ENCODE results near the gene CHAF1A. TPM values are rescaled to one million over a fixed set of nuclear protein-coding genes. Genes with fewer than 3 reads are reported as not detected.
A peak's percentile ranks its signal among the peaks of the same experiment; 100 is the strongest.

The CHAF1A gene
- total and polyA plus RNA-seq, 3 experiments from 2014 or later: 5.8 to 69.5 (median 65.2) TPM

- no peaks in the 10 kb centered on the region for H3K9me3 Mint-ChIP-seq
- H3K4me1 Mint-ChIP-seq: peaks cover 18 to 30% (median 19%) of the 10 kb centered on the region in 3 donors
- peak overlapping the region; percentile 81 to 97 (median 94) for H3K27ac Mint-ChIP-seq
- H3K4me1 ChIP-seq (ENCODE audit: insufficient read depth, low read length): peaks cover 17% of the 10 kb centered on the region
- POLR2A ChIA-PET: interaction anchor here (0.6 to 2.6 kb wide), 3 partner anchors 14 to 55 kb away, joined by 3 to 13 read pairs (median 5); partner anchors contain the start of gene CHAF1A
- peaks cover 0 to 28% (median 0%) of the 10 kb centered on the region in 3 donors for H3K36me3 Mint-ChIP-seq
- H3K4me3 Mint-ChIP-seq: peak overlapping the region; percentile 85 to 94 (median 92)
- H3K27me3 ChIP-seq (ENCODE audit: insufficient read depth, low read length, poor library complexity, severe bottlenecking): no peaks in the 10 kb centered on the region
- H3K9me3 ChIP-seq (ENCODE audit: low read length): no peaks in the 10 kb centered on the region
- CTCF ChIA-PET: interaction anchor here (1.4 kb wide), 1 partner anchor 87 kb away, joined by 4 read pairs; no protein-coding TSS in a partner anchor
- peak overlapping the region; percentile 73 for H3K27ac ChIP-seq (ENCODE audit: low read depth, low read length)
- H3K4me3 ChIP-seq (ENCODE audit: low read length): peak overlapping the region; percentile 62
- DNase-seq: peak in 3 of 5 donors; percentile 43 to 57 (median 44)
- no peaks in the 10 kb centered on the region for H3K36me3 ChIP-seq (ENCODE audit: insufficient read depth, low read length)
- peaks cover 0 to 1% of the 10 kb centered on the region in 2 donors for H3K27me3 Mint-ChIP-seq
Measured at GRCh38 chr19:4456843-4457653, 54.6 kb downstream of the CHAF1A start.

- Histone ChIP-seq H3K4me3 (ENCODE audit: low read length) (peak within 1 kb of the TSS; percentile 66), H3K36me3 (ENCODE audit: insufficient read depth, low read length) (no peaks in the 10 kb centered on the region), H3K9me3 (ENCODE audit: low read length) (no peaks in the 10 kb centered on the region), H3K27me3 (ENCODE audit: insufficient read depth, low read length, poor library complexity, severe bottlenecking) (no peaks in the 10 kb centered on the region), H3K4me1 (ENCODE audit: insufficient read depth, low read length) (peaks cover 17% of the 10 kb centered on the region), H3K27ac (ENCODE audit: low read depth, low read length) (peak within 1 kb of the TSS; percentile 73)
- Mint-ChIP-seq H3K27me3 (peaks cover 0 to 1% of the 10 kb centered on the region in 2 donors), H3K4me1 (peaks cover 18 to 30% (median 19%) of the 10 kb centered on the region in 3 donors), H3K4me3 (peak within 1 kb of the TSS; percentile 85 to 94 (median 92)), H3K9me3 (no peaks in the 10 kb centered on the region), H3K36me3 (peaks cover 0 to 20% (median 0%) of the 10 kb centered on the region in 3 donors), H3K27ac (peak within 1 kb of the TSS; percentile 81 to 97 (median 96))
- ChIA-PET CTCF (interaction anchor here (1.4 kb wide), 1 partner anchor 88 kb away, joined by 4 read pairs; no protein-coding TSS in a partner anchor), POLR2A (interaction anchor here (2.6 kb wide), 1 partner anchor 13 kb away, joined by 13 read pairs; no protein-coding TSS in a partner anchor)
- peak; percentile 96 to 99 (median 97) for DNase-seq
Measured at GRCh38 chr19:4457654-4458395, 55.4 kb downstream of the CHAF1A start, which contains the start of gene UBXN6. TSS of gene UBXN6 (minus strand) at chr19:4457794. CDS start at chr19:4457697, 97 bp downstream.

DNA sequence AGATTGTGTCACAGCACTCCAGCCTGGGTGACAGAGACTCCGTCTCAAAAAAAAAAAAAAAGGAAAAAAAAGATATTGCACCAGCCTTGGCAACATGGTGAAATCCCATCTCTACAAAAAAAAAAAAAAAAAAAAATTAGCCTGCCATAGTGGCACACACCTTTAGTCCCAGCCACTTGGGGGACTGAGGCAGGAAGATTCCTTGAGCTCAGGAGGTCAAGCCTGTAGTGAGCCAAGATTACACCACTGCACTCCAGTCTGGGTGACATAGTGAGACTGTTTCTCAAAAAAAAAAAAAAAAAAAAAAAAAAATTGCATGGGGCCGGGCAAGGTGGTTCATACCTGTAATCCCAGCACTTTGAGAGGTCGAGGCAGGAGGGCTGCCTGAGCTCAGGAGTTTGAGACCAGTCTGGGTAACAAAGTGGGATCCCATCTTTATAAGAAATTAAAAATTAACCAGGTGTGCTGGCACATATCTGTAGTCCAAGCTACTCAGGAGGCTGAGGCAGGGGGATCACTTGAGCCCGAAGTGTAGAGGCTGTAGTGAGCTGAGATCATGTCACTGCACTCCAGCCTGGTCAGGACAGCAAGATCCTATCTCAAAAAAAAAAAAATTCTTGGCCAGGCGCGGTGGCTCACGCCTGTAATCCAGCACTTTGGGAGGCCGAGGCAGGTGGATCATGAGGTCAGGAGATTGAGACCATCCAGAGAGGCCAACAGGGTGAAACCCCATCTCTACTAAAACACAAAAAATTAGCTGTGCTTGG, 62.6 kb downstream of the CHAF1A start:
- Histone ChIP-seq H3K27me3 (ENCODE audit: insufficient read depth, low read length, poor library complexity, severe bottlenecking) (no peaks in the 10 kb centered on the region), H3K36me3 (ENCODE audit: insufficient read depth, low read length) (no peaks in the 10 kb centered on the region), H3K4me1 (ENCODE audit: insufficient read depth, low read length) (no peaks in the 10 kb centered on the region), H3K9me3 (ENCODE audit: low read length) (no peaks in the 10 kb centered on the region), H3K27ac (ENCODE audit: low read depth, low read length) (no peak overlapping the region), H3K4me3 (ENCODE audit: low read length) (no peak overlapping the region)
- Mint-ChIP-seq H3K4me1 (no peaks in the 10 kb centered on the region), H3K4me3 (no peak overlapping the region), H3K36me3 (no peaks in the 10 kb centered on the region), H3K27me3 (no peaks in the 10 kb centered on the region), H3K27ac (no peak overlapping the region), H3K9me3 (no peaks in the 10 kb centered on the region)
- POLR2A ChIA-PET: no interaction called here
- CTCF ChIA-PET: no interaction called here
- DNase-seq: no peak

- peaks cover under 1% of the 10 kb centered on the region for H3K4me1 ChIP-seq (ENCODE audit: insufficient read depth, low read length)
- Mint-ChIP-seq H3K27ac (peak overlapping the region in 2 of 8 donors; percentile 22 to 47), H3K36me3 (no peaks in the 10 kb centered on the region), H3K4me1 (peaks cover 5 to 6% (median 6%) of the 10 kb centered on the region in 3 donors), H3K9me3 (no peaks in the 10 kb centered on the region), H3K27me3 (no peaks in the 10 kb centered on the region), H3K4me3 (peak overlapping the region in 2 of 7 donors; percentile 6 to 54)
- H3K27me3 ChIP-seq (ENCODE audit: insufficient read depth, low read length, poor library complexity, severe bottlenecking): no peaks in the 10 kb centered on the region
- no peak for DNase-seq
- no peak overlapping the region for H3K27ac ChIP-seq (ENCODE audit: low read depth, low read length)
- no peak overlapping the region for H3K4me3 ChIP-seq (ENCODE audit: low read length)
- CTCF ChIA-PET: no interaction called here
- POLR2A ChIA-PET: interaction anchor here (0.6 kb wide), 1 partner anchor 120 kb away, joined by 4 read pairs; no protein-coding TSS in a partner anchor
- no peaks in the 10 kb centered on the region for H3K9me3 ChIP-seq (ENCODE audit: low read length)
- H3K36me3 ChIP-seq (ENCODE audit: insufficient read depth, low read length): no peaks in the 10 kb centered on the region
Measured at GRCh38 chr19:4467835-4468234, 65.4 kb downstream of the CHAF1A start.

DNA sequence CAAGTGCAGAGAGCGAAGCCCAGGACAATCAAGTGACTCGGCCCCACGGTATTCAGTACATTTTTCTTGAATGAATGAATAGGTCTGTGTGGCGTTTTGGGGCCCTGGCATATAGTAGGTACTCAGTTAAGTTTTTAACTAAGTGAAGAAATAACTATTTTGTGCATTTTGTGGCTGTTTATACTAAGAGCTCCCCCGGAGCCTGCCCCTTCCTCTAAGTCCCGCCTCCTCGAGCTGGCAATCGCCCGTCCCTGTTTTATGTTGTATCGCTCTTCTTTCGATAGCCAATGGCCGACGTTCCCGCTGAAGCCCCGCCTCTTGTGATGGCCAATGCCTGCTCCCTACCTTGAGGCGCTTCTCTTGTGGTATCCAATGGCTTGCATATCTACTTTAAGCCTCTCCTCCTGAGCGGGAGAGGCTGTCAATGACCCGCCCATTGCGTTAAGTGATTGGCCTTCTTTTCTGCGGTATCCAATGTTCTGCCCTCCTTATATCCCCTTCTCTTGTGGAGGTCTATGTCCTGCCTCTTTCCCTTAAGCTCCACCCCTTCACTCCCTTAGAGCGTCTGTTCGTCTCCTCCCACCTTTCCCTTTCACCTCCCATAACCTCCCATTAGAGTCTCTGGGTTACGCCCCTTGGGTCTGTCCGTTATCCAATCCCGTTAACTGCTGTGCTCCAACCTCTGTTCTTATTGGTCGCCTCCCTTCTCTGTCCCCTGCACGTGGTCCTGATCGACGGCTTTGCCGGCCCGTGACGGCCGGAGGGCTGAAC, 69.1 kb downstream of the CHAF1A start:
- H3K4me3 Mint-ChIP-seq: no peak overlapping the region
- H3K36me3 Mint-ChIP-seq: peaks cover 0 to 8% (median 2%) of the 10 kb centered on the region in 3 donors
- H3K4me3 ChIP-seq (ENCODE audit: low read length): peak overlapping the region; percentile 61
- peaks cover 15 to 25% (median 22%) of the 10 kb centered on the region in 3 donors for H3K4me1 Mint-ChIP-seq
- H3K36me3 ChIP-seq (ENCODE audit: insufficient read depth, low read length): peaks cover 2% of the 10 kb centered on the region
- no peaks in the 10 kb centered on the region for H3K27me3 ChIP-seq (ENCODE audit: insufficient read depth, low read length, poor library complexity, severe bottlenecking)
- CTCF ChIA-PET: interaction anchor here (1.0 to 2.1 kb wide), 9 partner anchors 11 to 484 kb away, joined by 3 to 5 read pairs (median 3); partner anchors contain the start of genes SH3GL1 and YJU2
- H3K27me3 Mint-ChIP-seq: no peaks in the 10 kb centered on the region
- peak overlapping the region; percentile 71 for H3K27ac ChIP-seq (ENCODE audit: low read depth, low read length)
- H3K9me3 ChIP-seq (ENCODE audit: low read length): no peaks in the 10 kb centered on the region
- no peak overlapping the region for H3K27ac Mint-ChIP-seq
- H3K4me1 ChIP-seq (ENCODE audit: insufficient read depth, low read length): peaks cover 17% of the 10 kb centered on the region
- H3K9me3 Mint-ChIP-seq: no peaks in the 10 kb centered on the region
- DNase-seq: peak; percentile 95 to 99 (median 98)
- POLR2A ChIA-PET: interaction anchor here (1.0 to 1.6 kb wide), 8 partner anchors 14 to 225 kb away, joined by 3 to 13 read pairs (median 4); partner anchors contain the start of genes CHAF1A, MPND, SH3GL1 and UBXN6

- Mint-ChIP-seq H3K4me3 (peak within 1 kb of the TSS; percentile 63 to 88 (median 79)), H3K27ac (peak within 1 kb of the TSS in 4 of 8 donors; percentile 54 to 70 (median 56)), H3K9me3 (no peaks in the 10 kb centered on the region), H3K27me3 (no peaks in the 10 kb centered on the region), H3K36me3 (peaks cover 0 to 16% (median 3%) of the 10 kb centered on the region in 3 donors), H3K4me1 (peaks cover 15 to 25% (median 22%) of the 10 kb centered on the region in 3 donors)
- no peak for DNase-seq
- no peaks in the 10 kb centered on the region for H3K9me3 ChIP-seq (ENCODE audit: low read length)
- peaks cover 6% of the 10 kb centered on the region for H3K36me3 ChIP-seq (ENCODE audit: insufficient read depth, low read length)
- peak within 1 kb of the TSS; percentile 61 for H3K4me3 ChIP-seq (ENCODE audit: low read length)
- H3K27ac ChIP-seq (ENCODE audit: low read depth, low read length): peak within 1 kb of the TSS; percentile 71
- H3K27me3 ChIP-seq (ENCODE audit: insufficient read depth, low read length, poor library complexity, severe bottlenecking): no peaks in the 10 kb centered on the region
- CTCF ChIA-PET: interaction anchor here (1.0 to 1.9 kb wide), 5 partner anchors 12 to 206 kb away, joined by 3 to 5 read pairs (median 3); partner anchors contain the start of gene SH3GL1
- H3K4me1 ChIP-seq (ENCODE audit: insufficient read depth, low read length): peaks cover 17% of the 10 kb centered on the region
- POLR2A ChIA-PET: interaction anchor here (1.0 to 1.6 kb wide), 5 partner anchors 13 to 129 kb away, joined by 3 to 11 read pairs (median 4); partner anchors contain the start of genes CHAF1A, MPND and SH3GL1
Measured at GRCh38 chr19:4472174-4472974, 69.9 kb downstream of the CHAF1A start, which contains the start of gene HDGFL2. TSS of gene HDGFL2 (plus strand) at chr19:4472297. CDS start at chr19:4472351, 54 bp downstream.

Measured in CD8-positive, alpha-beta memory T cell (primary cell).